Measurements from ENCODE around the gene ZNF546.
"Not testable (repeated sequence)": the region's sequence is repeated elsewhere in the genome, so short reads cannot be mapped to it uniquely, and the experiment has no call there.

The ZNF546 gene

GRCh38 chr19:40025938-40026596 is 29.2 kb downstream of the ZNF546 start:
- TF ChIP-seq CTCF (IDR thresholded peaks at IDR 0.05; ENCODE audit: insufficient read depth, low read depth, low read length, missing control alignments), result no peak
- no peak for DNase-seq (ENCODE audit: low read depth)

GRCh38 chr19:40026597-40026970 is 29.7 kb downstream of the ZNF546 start:
- H3K4me3 ChIP-seq (ENCODE audit: low read depth, low read length), result no peak overlapping the region
- DNase-seq (ENCODE audit: low read depth), result no peak
- TF ChIP-seq CTCF (IDR thresholded peaks at IDR 0.05; ENCODE audit: insufficient read depth, low read depth, low read length, missing control alignments), result no peak

More at GRCh38 chr19:40025938-40026596, 29.2 kb downstream of the ZNF546 start:
- no peak overlapping the region for H3K4me3 ChIP-seq (ENCODE audit: low read depth, low read length)

- no peak overlapping the region for H3K4me3 ChIP-seq (ENCODE audit: low read depth, low read length)
- no peak for TF ChIP-seq CTCF (IDR thresholded peaks at IDR 0.05; ENCODE audit: insufficient read depth, low read depth, low read length, missing control alignments)
- no peak for DNase-seq (ENCODE audit: low read depth)
These were observed 37.2 kb downstream of the ZNF546 start for GRCh38 chr19:40033989-40034560.

GRCh38 chr19:40035996-40036395 is 39.1 kb downstream of the ZNF546 start:
- no peak for DNase-seq (ENCODE audit: low read depth)
- no peak overlapping the region for H3K4me3 ChIP-seq (ENCODE audit: low read depth, low read length)
- TF ChIP-seq CTCF (IDR thresholded peaks at IDR 0.05; ENCODE audit: insufficient read depth, low read depth, low read length, missing control alignments), result no peak

GRCh38 chr19:40038047-40038446 is 41.2 kb downstream of the ZNF546 start:
- H3K4me3 ChIP-seq (ENCODE audit: low read depth, low read length); DNase-seq (ENCODE audit: low read depth): not testable (repeated sequence)

GRCh38 chr19:40041718-40042117 is 44.9 kb downstream of the ZNF546 start:
- H3K4me3 ChIP-seq (ENCODE audit: low read depth, low read length); DNase-seq (ENCODE audit: low read depth): not testable (repeated sequence)

- DNase-seq (ENCODE audit: low read depth), result no peak
- TF ChIP-seq CTCF (IDR thresholded peaks at IDR 0.05; ENCODE audit: insufficient read depth, low read depth, low read length, missing control alignments), result no peak
- no peak overlapping the region for H3K4me3 ChIP-seq (ENCODE audit: low read depth, low read length)
These were observed 56.6 kb downstream of the ZNF546 start for GRCh38 chr19:40053491-40053890.

GRCh38 chr19:40054632-40055031 is 57.8 kb downstream of the ZNF546 start:
- DNase-seq (ENCODE audit: low read depth), result no peak
- TF ChIP-seq CTCF (IDR thresholded peaks at IDR 0.05; ENCODE audit: insufficient read depth, low read depth, low read length, missing control alignments), result no peak
- H3K4me3 ChIP-seq (ENCODE audit: low read depth, low read length), result no peak overlapping the region; the same call in 1 of the 2 replicates

All from GM12865 (cell line).